Raji (cell line): ENCODE results near the gene EIF2AK2.

Experiments used
- POLR2A ChIP-seq: IDR thresholded peaks from 2 replicates; pipeline ENCODE4 v1.6.1; 2011; ENCODE audit warnings: low read depth, low read length, control low read depth; ENCODE audit not compliant: insufficient read depth

EIF2AK2 gene

DNA sequence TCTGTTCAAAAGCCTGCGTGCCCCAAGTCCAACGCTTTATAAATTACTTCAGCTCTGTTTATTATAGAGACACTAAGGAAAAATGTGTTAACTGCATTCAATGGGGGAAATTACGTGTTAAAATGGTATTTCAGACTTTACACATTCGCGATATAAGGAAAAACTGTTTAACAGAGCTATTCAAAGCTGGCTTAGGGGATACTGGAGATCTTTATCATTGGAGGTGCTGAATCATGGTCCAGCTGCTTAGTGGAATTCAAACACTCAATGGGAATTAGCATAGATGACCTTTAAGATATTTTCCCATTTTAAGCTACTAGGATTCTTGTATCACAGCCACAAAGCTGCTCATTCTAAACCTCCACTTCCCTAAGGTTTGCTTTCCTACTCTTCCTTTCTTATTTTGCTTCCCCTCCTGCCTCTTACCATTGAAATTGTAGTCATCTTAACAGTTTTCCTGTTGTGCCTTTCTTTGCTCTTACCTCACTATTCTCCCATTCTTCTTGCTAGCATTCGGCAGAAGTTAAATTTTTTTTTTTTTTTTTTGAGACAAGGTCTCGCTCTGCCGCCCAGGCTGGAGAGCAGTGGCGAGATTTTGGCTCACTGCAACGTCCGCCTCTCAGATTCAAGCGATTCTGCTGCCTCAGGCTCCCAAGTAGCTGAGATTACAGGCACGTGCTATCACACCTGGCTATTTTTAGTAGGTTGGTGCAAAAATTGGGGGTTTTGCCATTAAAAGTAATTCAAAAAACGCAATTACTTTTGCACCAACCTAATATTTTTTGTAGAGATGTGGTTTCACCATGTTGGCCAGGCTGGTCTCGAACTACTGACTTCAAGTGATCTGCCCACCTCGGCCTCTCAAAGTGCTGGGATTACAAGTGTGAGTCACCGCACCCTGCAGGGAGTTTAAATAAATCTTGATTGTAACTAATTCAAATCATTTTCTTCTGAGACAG, 25.2 kb upstream of the EIF2AK2 start:
- no peak for TF ChIP-seq POLR2A

DNA sequence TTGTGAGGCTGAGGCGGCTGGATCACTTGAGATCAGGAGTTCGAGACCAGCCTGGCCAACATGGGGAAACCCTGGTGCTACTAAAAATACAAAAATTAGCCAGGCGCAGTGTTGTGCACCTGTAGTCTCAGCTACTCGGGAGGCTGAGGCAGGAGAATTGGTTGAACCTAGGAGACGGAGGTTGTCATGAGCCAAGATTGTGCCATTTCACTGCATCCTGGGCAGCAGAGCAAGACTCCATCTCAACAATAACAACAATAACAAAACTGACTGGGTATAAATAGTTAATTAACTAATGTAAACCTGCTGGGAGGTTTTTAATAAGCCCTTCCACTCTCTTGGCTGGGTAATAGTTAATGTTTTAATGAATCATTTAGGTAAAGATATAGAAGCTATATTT, 23.9 kb upstream of the EIF2AK2 start:
- TF ChIP-seq POLR2A: no peak

DNA sequence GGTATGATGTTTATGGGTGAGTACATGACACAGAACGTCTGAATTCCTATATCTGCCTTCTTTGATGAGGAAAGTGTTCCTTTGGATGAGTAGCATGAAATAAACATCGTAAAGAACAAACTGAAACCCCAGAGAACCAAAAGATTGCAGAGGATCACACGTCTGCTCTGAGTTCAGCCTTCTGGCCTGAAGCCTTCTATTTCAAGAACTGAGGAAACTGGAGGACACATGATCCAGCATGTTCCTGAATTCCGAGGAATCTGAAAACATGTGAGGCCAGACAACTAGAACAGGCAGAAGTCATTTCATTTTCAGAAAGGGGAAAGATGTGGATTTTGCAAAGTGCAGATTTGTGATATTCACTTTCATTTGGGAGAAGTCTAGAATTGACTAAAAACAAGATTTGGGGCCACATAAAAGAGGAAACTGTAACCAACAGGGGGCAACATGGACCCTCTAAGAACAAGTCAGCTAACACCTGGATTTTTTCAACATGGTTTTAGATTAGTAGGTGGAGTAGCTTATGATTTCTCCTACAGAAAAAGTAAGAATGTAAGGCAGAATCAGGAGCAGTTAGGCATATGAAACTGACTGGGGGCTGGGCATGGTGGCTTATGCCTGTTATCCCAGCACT, 23.3 kb upstream of the EIF2AK2 start:
- TF ChIP-seq POLR2A: no peak

DNA sequence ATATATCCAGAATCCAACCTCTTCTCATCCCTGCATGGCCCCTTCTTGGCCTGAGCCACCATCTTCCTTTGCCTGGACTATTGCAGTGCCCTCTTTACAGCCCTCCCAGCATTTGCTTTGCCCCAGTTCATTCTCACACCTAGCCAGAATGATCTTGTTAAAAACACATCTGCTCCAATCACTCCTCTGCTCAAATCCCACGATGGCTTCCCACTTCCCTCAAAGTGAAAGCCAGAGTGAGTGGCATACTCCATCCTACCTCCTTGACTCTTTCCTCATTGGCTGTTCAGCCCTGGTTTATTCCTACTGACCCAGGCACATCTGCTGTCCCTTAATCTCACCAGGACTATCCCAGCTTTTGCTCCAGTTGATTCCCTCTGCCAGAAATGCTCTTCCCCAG, 17.0 kb upstream of the EIF2AK2 start:
- no peak for TF ChIP-seq POLR2A

DNA sequence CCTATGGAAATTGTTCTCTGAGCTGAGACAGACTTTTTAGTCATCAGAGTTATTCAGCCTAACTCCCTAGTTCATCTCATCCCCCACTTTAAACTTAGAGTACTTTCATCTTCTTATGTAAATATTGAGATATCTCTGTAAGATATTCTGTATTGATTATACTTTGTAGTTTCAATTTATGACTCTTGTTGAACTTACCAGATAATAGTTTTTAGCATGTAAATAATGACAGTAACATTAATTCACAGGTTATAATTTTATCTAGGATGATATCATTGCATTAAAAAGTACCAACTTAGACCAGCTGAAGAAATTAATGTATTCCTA, 14.8 kb upstream of the EIF2AK2 start:
- no peak for TF ChIP-seq POLR2A

DNA sequence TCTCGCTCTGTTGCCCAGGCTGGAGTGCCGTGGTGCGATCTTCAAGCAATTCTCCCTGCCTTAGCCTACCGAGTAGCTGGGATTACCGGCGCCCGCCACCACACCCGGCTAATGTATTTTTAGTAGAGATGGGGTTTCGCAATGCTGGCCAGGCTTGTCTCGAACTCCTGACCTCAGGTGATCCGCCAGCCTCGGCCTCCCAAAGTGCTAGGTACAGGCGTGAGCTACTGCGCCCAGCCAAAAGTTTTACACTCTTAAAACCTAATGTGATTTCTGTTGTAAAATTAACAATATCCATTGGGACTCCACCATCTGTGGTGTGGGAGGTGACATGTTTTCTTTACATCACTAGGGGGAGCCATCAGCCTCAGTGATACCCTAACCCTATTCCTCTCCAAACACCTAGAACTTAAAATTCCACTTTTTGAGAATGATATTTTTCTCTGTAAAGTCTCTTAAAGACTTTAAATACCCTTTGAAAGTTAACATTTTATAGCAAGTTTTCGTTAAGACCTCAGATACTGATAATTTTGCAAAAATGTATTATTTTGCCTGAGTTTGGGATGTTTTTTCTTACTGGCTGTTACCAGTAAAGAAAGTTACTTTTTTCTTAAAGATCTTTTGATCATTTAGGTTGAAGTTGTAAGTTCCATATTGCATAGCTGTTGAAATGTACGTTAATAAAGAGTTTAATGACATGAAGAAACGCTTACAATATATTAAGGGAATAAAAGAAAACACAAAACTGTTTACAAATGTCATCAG, 11.6 kb upstream of the EIF2AK2 start:
- no peak for TF ChIP-seq POLR2A

DNA sequence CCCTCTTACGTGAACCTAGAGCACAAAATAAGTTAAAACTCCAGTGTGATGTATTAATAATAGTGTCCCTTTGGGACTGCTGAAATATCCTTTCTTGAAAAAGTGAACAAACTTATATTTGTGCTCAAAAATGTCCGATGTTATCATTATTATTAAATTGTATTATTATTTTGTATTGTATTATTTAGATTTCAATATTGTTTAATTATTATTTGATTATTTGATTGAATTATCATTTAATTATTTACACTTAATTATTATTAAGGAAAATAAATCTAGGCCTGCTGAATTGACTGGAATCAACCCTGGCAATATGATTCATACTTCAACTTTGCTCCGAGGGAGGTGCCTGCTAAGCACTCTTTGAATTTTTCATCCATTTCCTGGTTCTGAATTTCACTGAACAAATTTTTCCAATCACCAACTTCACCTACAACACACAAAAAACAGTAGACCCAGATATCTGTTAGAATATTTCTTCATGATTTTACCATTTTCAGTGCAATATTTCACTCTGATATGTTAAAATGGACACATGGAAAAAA, 10.9 kb upstream of the EIF2AK2 start:
- no peak for TF ChIP-seq POLR2A

DNA sequence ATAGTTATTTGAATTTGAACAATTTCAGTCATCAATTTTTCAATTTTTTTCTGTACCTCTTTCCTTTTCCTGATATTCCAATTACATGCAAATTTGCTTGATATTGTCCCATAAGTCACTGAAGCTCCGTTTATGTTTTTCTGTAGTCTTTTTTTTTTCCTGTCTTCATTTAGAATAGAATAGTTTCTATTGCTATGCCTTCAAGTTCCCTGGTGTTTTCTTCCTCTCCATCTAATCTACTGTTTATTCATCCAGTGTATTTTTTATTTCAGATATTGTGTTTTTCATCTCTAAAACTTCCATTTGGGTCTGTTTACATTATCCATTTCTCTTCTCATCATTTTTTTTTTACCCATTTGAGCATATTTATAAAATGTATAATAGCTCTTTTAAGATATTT, 8.0 kb upstream of the EIF2AK2 start:
- no peak for TF ChIP-seq POLR2A

DNA sequence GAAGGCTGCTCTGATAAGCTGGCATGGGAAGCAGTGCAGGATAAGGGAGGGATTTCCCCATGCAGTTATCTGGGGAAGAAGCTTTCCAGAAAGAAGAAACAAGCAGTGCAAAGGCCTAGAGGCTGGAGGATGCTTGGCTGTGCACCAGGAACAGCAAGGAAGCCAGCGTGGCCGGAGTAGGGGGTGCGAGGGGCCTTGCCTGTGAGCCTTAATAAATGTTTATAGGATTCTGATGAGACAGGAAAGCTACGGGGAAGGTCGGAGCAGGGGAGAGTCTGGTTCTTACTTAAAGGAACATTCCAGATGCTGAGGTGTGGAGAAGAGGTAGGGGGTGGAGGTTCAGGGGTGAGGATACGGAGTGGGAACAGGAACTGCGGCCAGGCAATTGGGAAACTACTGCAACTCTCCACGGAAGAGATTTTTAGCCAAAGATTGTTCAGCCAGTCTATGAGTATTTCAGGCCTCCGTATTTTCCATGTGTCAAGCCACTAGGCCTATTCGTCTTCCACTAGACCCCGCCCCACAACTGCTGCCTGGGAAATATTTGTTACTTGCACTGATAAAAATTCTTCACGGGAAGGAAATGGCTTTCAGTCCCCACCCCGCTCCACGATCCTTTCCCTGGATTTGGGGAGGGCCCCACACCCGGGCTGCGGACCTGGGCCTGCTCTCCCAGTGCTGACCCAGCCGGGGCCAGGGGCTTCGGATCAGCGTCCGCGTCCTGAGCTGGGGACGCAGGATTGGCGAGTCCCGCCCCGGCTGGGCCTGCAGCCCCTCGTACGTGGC, 516 bp downstream of the EIF2AK2 start:
- no peak for TF ChIP-seq POLR2A

DNA sequence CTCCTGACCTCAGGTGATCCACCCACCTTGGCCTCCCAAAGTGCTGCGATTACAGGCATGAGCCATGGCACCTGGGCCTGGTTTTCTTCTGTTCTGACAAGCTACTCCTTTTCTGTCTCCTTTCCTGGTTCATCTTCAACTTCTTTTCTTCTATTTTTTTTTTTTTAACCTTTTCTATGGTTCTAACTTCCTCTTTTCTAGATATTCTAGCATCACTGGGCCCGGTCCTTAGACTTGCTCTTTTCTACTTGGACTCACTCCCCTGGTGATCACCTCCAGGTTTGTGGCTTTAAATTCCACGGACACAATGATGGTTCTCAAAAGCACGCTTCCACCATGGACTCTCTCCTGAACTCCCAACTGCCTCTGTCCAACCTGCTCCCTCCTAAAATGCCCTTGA, 2.0 kb downstream of the EIF2AK2 start:
- TF ChIP-seq POLR2A: no peak

DNA sequence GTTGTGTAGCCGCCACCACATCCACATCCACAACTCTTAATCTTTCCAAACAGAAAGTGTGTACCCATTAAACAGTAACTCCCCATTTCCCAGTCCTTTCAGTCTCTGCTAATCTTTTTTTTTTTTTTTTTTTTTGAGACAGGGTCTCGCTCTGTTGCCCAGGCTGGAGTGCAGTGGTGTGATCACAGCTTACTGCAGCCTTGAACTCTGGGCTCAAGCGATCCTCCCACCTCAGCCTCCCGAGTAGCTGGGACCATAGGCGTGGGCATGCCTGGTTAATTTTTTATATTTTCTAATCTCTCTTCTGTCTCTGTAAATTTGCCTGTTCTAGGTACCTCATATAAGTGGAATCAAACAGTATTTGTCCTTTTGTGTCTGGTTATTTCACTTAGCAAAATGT, 3.6 kb downstream of the EIF2AK2 start:
- TF ChIP-seq POLR2A: no peak

DNA sequence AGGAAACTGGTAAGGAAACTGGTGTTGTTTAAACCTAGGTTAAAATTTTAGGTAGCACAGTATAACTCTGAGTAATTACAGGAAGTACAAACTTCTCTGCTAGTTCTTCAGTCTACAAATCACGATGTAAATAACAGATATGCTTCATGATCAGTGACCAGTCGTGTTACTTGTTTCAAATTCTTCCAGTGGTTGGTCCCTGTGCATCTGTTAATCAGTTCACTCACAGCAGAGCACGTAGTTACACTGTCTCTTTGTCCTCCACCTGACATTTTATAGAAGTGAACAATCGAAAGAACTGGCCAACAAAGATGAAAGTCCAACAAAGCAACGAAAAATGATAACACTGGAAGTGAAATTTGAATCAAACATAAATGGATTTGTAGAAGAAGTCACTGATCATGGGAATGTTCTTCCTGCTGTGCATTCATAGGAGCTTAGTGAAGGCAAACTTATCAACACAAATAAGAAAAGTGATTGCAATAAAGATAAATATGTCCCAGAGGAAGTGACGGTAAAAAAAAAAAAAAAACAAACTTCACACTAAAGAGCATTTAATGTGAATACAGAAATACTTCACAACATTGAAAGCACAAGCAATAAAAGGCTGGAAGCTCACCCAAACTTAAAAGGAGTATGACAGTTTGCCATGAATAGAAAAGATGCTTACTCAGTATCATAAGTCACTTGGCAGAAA, 7.0 kb downstream of the EIF2AK2 start:
- TF ChIP-seq POLR2A: no peak

DNA sequence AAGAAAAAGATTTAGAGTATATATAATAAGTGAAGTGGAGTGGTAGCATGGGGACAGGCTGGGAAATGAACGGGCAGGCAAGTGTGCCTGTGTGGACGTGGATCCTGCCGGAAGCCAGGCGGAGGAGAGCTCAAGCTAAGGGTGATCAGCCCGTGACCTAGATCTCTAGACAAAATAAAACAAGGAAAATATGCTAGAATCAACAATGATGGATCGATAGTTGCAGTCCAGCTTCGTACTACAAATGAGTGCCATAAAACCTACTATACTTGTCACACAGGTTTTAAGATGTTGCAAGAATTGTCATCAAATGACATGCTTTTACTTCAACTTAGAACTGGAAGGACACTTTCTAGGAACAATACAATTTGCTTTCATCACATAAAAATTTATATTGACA, 8.5 kb downstream of the EIF2AK2 start:
- no peak for TF ChIP-seq POLR2A

DNA sequence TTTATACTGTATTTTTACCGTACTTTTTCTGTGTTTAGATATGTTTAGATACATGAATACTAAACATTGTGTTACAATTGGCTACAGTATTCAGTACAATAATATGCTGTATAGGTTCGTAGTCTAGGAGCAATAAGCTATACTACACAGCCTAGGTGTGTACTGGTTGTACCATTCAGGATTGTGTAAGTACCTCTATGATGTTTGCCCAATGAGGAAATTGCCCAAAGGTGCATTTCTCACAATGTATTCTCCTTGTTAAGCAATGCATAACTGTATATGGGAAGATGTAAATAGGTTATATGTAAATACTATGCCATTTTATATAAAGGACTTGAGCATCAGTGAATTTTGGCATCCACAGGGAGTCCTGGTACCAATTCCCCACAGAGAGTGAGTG, 10.7 kb downstream of the EIF2AK2 start:
- no peak for TF ChIP-seq POLR2A
